ENCODE measurements around the gene RSKR.

GRCh38 chr17:28634206-28634865 lies 20.4 kb upstream of the RSKR start:
- TF ChIP-seq EP300 (IDR thresholded peaks at IDR 0.05) (no peak), CTCF (IDR thresholded peaks at IDR 0.05) (no peak), POLR2A (IDR thresholded peaks at IDR 0.05) (no peak)
